Upper lobe of left lung (tissue), 4 donors: ENCODE results near the gene GCGR.

Source experiments
- CTCF ChIP-seq, 6 experiments: fragments of 450-650 bp in 4 of 6; fragments of 200-600 bp in 2 of 6; sonication (generic) in 2 of 6; IDR thresholded peaks; one replicate each; pipeline ENCODE4 v1.5.1; 2016 to 2019; ENCODE audit warnings: antibody characterized with exemption in 6 of 6
- EP300 ChIP-seq, 4 donors: sonication (generic); formaldehyde crosslinking; IDR thresholded peaks; one replicate each; pipeline ENCODE4 v1.5.1; 2017; ENCODE audit warnings: antibody characterized with exemption in 4 of 4, control low read depth in 2 of 4

GRCh38 chr17:81834831-81835267, 30.9 kb downstream of the GCGR start, which contains the start of gene PPP1R27:
- TF ChIP-seq CTCF (IDR thresholded peaks at IDR 0.05) (no peak), EP300 (IDR thresholded peaks at IDR 0.05) (no peak)
